HepG2 (cell line): Measurements from ENCODE around the gene TFB1M. TPM values are rescaled to one million over a fixed set of nuclear protein-coding genes. Genes with fewer than 3 reads are reported as not detected.

Experiments used
- ATAC-seq: fragments of 200-7000 bp; cut with Tn5 transposase; 3 replicates; pipeline ENCODE4 v1.9.1; 2020; ENCODE audit warnings: mild to moderate bottlenecking, moderate library complexity
- BruUV-seq: library from RNA; stranded (reverse); fragments of 400-500 nt; replicated peaks from 2 replicates; lab custom pipeline; 2021; lab: Mats Ljungman, UMichigan
- CTCF ChIA-PET: fragments of 300-600 bp; formaldehyde crosslinking; extraction: SDS; loops from one replicate; lab custom pipeline; 2021; ENCODE audit warnings: low total read pairs, inconsistent platforms, low intra/inter-chr PET ratio; lab: Yijun Ruan, JAX
- POLR2A ChIA-PET: fragments of 350-600 bp; sonication (Branson Sonifier 250); formaldehyde crosslinking; loops from one replicate; lab custom pipeline; 2020; ENCODE audit warnings: antibody characterized with exemption, inconsistent platforms; lab: Yijun Ruan, JAX
- DNase-seq: peaks from one replicate; pipeline ENCODE4 v3.0.0-alpha.2; 2015; ENCODE audit warnings: low spot score
- FAIRE-seq: peaks from 3 replicates; lab custom pipeline; 2011; peaks lifted over from hg19 to GRCh38; lab: Jason Lieb, UNC
- H2AFZ ChIP-seq: one replicate; pipeline ENCODE4 v1.6.1; 2011; ENCODE audit warnings: low read length, inconsistent platforms
- H3K27ac ChIP-seq: fragments of 300-600 bp; 3 replicates; pipeline ENCODE4 v1.8.0; 2011; ENCODE audit warnings: mixed run types, mild to moderate bottlenecking, mixed read lengths, low read length, inconsistent platforms; ENCODE audit not compliant: insufficient read depth; ENCODE audit errors: extremely low read length
- H3K27me3 ChIP-seq, 2 experiments: fragments of 200-600 bp in 1 of 2; 2 replicates in 1 of 2; 3 replicates in 1 of 2; pipeline versions ENCODE4 v1.6.0 to v1.8.0; 2011; ENCODE audit warnings: low read length in 2 of 2, mild to moderate bottlenecking in 2 of 2, moderate library complexity in 2 of 2, inconsistent platforms in 1 of 2; ENCODE audit not compliant: insufficient read depth in 2 of 2, control insufficient read depth in 1 of 2
- H3K36me3 ChIP-seq, 2 experiments: fragments of 200-600 bp in 1 of 2; replicated peaks in 1 of 2; 2 replicates in 1 of 2; 3 replicates in 1 of 2; pipeline versions ENCODE4 v1.5.1 to v1.8.0; 2011; ENCODE audit warnings: low read length in 2 of 2, inconsistent platforms in 1 of 2; ENCODE audit not compliant: insufficient read depth in 2 of 2, control insufficient read depth in 1 of 2
- H3K4me1 ChIP-seq: 2 replicates; pipeline ENCODE4 v1.5.1; 2012; ENCODE audit warnings: low read length, inconsistent platforms; ENCODE audit not compliant: insufficient read depth
- H3K4me2 ChIP-seq: 2 replicates; pipeline ENCODE4 v1.6.0; 2011; ENCODE audit warnings: low read depth, low read length, inconsistent platforms
- H3K4me3 ChIP-seq, 3 experiments: fragments of 200-600 bp in 1 of 3; sonication (generic), shearing (Covaris generic) in 1 of 3; replicated peaks in 1 of 3; 2 replicates each; pipeline ENCODE4 v1.5.1; 2011 to 2016; ENCODE audit warnings: low read length in 3 of 3, inconsistent platforms in 2 of 3, low read depth in 2 of 3, mild to moderate bottlenecking in 2 of 3, control low read depth in 1 of 3, mixed read lengths in 1 of 3; ENCODE audit not compliant: insufficient read depth in 1 of 3
- H3K79me2 ChIP-seq: one replicate; pipeline ENCODE4 v1.6.1; 2011; ENCODE audit warnings: low read length, inconsistent platforms; ENCODE audit not compliant: insufficient read depth
- H3K9ac ChIP-seq: 2 replicates; pipeline ENCODE4 v1.6.0; 2011; ENCODE audit warnings: mild to moderate bottlenecking, low read depth, low read length, inconsistent platforms; ENCODE audit not compliant: insufficient read depth
- H3K9me3 ChIP-seq: 2 replicates; pipeline ENCODE4 v1.5.1; 2012; ENCODE audit warnings: mild to moderate bottlenecking, low read length
- H4K20me1 ChIP-seq: 2 replicates; pipeline ENCODE4 v1.6.0; 2011; ENCODE audit warnings: inconsistent platforms, mild to moderate bottlenecking, low read length, moderate library complexity; ENCODE audit not compliant: insufficient read depth
- POGK ChIP-seq: sonication (generic); formaldehyde crosslinking; conservative IDR thresholded peaks from 2 replicates; pipeline ENCODE4 v1.8.0; 2022; ENCODE audit warnings: mild to moderate bottlenecking, moderate library complexity, missing genetic modification reagents
- SRSF4 ChIP-seq: fragments of 200-400 bp; formaldehyde crosslinking; IDR thresholded peaks from one replicate; pipeline ENCODE4 v1.6.1; 2018; ENCODE audit warnings: mild to moderate bottlenecking, low read depth, low read length, moderate library complexity; ENCODE audit not compliant: poor library complexity, severe bottlenecking
- TBX3 ChIP-seq: fragments of 450-650 bp; IDR thresholded peaks from 2 replicates; pipeline ENCODE4 v1.6.1; 2017; ENCODE audit warnings: antibody characterized with exemption, mild to moderate bottlenecking, inconsistent platforms, borderline replicate concordance
- TFE3 ChIP-seq: IDR thresholded peaks from 2 replicates; pipeline ENCODE4 v1.6.1; 2016
- YEATS2 ChIP-seq: sonication (generic); formaldehyde crosslinking; IDR thresholded peaks from 2 replicates; pipeline ENCODE4 v1.4.0; 2020; ENCODE audit warnings: missing genetic modification reagents, borderline replicate concordance
- ZFP90 ChIP-seq: sonication (generic); formaldehyde crosslinking; IDR thresholded peaks from 2 replicates; pipeline ENCODE4 v1.8.0; 2022; ENCODE audit warnings: missing genetic modification reagents, mild to moderate bottlenecking, inconsistent platforms, borderline replicate concordance
- ZIK1 ChIP-seq: sonication (generic); formaldehyde crosslinking; IDR thresholded peaks from 2 replicates; pipeline ENCODE4 v1.5.0; 2020; ENCODE audit warnings: mild to moderate bottlenecking, low read depth, missing genetic modification reagents, borderline replicate concordance
- ZMYM3 ChIP-seq: sonication (generic); formaldehyde crosslinking; IDR thresholded peaks from 2 replicates; pipeline ENCODE4 v1.5.1; 2020; ENCODE audit warnings: mild to moderate bottlenecking, missing genetic modification reagents
- ZNF251 ChIP-seq: sonication (generic); formaldehyde crosslinking; IDR thresholded peaks from 2 replicates; pipeline ENCODE4 v1.9.0; 2021; ENCODE audit warnings: mild to moderate bottlenecking, missing genetic modification reagents
- WGBS: methylation state at CpG from one replicate; pipeline ENCODE4 v1.1.6; 2017; ENCODE audit warnings: low lambda C conversion rate; 5-methylcytosine and 5-hydroxymethylcytosine counted together
- in situ Hi-C: cut with HindIII; loops from 2 replicates; pipeline ENCODE4 v1.10.0; 2017; ENCODE audit warnings: low pct_unique_long_range_greater_than_20kb; ENCODE audit not compliant: extremely low pct_ligation_motif_present
- intact Hi-C: fragments of 100-400 bp; cut with micrococcal nuclease; formaldehyde crosslinking; loops from one replicate; pipeline ENCODE4 v1.10.0; 2022; ENCODE audit not compliant: unreplicated experiment
- polyA plus RNA-seq, 8 experiments: library from polyadenylated mRNA; depleted of rRNA in 3 of 8; stranded (reverse) in 7 of 8; unstranded in 1 of 8; fragments of >200 nt; fragmentation: Illumina TruSeq in 4 of 8; extraction: Trizol in 4 of 8; gene quantifications; 2 replicates each; pipeline versions ENCODE4 v1.2.1 to v1.2.3, GENCODE V29; 2011 to 2016; ENCODE audit warnings: low read depth in 4 of 8, missing spikeins in 1 of 8, mixed read lengths in 1 of 8; ENCODE audit not compliant: insufficient read depth in 1 of 8
- total RNA-seq, 5 experiments: library from RNA; depleted of rRNA; stranded (reverse); fragments of >200 nt; fragmentation: Illumina TruSeq; extraction: Trizol; gene quantifications; 2 replicates each; pipeline ENCODE4 v1.2.3, GENCODE V29; 2016; ENCODE audit warnings: low read depth in 1 of 5

TFB1M gene
- total and polyA plus RNA-seq, 2 of the 13 experiments (the other 11 are each of a cell fraction or from before 2014, with no cell fraction given), result 91.4 to 122 TPM

- H3K27ac ChIP-seq, result no peak overlapping the region
Observed at GRCh38 chr6:155254139-155254538, 60.1 kb downstream of the TFB1M start.

More at GRCh38 chr6:155254139-155254538, 60.1 kb downstream of the TFB1M start:
- H4K20me1 ChIP-seq, result no peaks in the 10 kb centered on the region
- WGBS, result 97% methylated on average over 10 of the region's 10 CpGs
- no peak for FAIRE-seq
- no peaks in the 10 kb centered on the region for H3K9me3 ChIP-seq
- POLR2A ChIA-PET, result no interaction called here
- no peak overlapping the region for H3K4me3 ChIP-seq
- H3K36me3 ChIP-seq, result peaks cover 34 to 92% of the 10 kb centered on the region in 2 experiments
- DNase-seq, result no peak
- intact Hi-C loops, result no loop called here
- BruUV-seq, result no TSS peak
- no peak for ATAC-seq
- no peaks in the 10 kb centered on the region for H3K27me3 ChIP-seq
- no peak overlapping the region for H3K4me2 ChIP-seq
- no peak overlapping the region for H2AFZ ChIP-seq
- H3K9ac ChIP-seq, result no peak overlapping the region
- H3K4me1 ChIP-seq, result peaks cover 16% of the 10 kb centered on the region; the same call in 1 of the 2 replicates
- no peaks in the 10 kb centered on the region for H3K79me2 ChIP-seq
- TF ChIP-seq ZIK1 (no peak), POGK (CRISPR knock-in tag) (no peak), ZFP90 (CRISPR knock-in tag) (no peak), TFE3 (CRISPR knock-in tag) (no peak), TBX3 (no peak), SRSF4 (no peak), YEATS2 (no peak), ZMYM3 (CRISPR knock-in tag) (no peak), ZNF251 (CRISPR knock-in tag) (no peak)
- CTCF ChIA-PET, result no interaction called here
- in situ Hi-C loops, result no loop called here
